ENCODE results near the gene PCDHGB3. TPM values are rescaled to one million over a fixed set of nuclear protein-coding genes. Genes with fewer than 3 reads are reported as not detected.
"Not testable (repeated sequence)": the region's sequence is repeated elsewhere in the genome, so short reads cannot be mapped to it uniquely, and the experiment has no call there.

PCDHGB3 gene
- polyA plus RNA-seq, 1 of the 3 experiments (the other 2 are of a cell fraction): 0.53 TPM

DNA sequence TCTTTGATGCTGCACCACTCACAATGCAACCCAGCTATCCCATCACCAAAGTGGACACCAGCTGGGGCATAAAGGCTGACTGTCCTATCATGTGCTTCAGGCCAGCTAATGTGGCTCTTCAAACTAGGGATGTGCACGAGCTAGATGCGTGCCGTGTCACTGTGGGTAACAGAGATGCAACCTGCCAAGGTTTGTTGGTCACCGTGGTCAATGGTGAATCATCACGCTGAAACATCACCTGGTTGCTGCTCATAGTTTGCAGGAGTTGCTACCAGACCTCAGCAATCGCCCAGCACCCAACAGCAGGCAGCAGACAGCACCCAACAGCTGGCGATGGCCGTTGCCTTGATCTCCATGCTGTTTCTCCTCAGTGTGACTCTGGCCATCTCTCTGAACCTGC lies 41.8 kb upstream of the PCDHGB3 start (continued):
- TF ChIP-seq NRF1 (IDR thresholded peaks at IDR 0.05; ENCODE audit: low read depth, low read length) (no peak), GATA2 (CRISPR knock-in tag; IDR thresholded peaks at IDR 0.05) (no peak), NFIC (IDR thresholded peaks at IDR 0.05; ENCODE audit: borderline replicate concordance) (no peak), SIN3A (IDR thresholded peaks at IDR 0.05; ENCODE audit: borderline replicate concordance, low read depth, low read length) (no peak)
- TF ChIP-seq, protein P1, sequence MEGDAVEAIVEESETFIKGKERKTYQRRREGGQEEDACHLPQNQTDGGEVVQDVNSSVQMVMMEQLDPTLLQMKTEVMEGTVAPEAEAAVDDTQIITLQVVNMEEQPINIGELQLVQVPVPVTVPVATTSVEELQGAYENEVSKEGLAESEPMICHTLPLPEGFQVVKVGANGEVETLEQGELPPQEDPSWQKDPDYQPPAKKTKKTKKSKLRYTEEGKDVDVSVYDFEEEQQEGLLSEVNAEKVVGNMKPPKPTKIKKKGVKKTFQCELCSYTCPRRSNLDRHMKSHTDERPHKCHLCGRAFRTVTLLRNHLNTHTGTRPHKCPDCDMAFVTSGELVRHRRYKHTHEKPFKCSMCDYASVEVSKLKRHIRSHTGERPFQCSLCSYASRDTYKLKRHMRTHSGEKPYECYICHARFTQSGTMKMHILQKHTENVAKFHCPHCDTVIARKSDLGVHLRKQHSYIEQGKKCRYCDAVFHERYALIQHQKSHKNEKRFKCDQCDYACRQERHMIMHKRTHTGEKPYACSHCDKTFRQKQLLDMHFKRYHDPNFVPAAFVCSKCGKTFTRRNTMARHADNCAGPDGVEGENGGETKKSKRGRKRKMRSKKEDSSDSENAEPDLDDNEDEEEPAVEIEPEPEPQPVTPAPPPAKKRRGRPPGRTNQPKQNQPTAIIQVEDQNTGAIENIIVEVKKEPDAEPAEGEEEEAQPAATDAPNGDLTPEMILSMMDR (IDR thresholded peaks at IDR 0.05): no peak

DNA sequence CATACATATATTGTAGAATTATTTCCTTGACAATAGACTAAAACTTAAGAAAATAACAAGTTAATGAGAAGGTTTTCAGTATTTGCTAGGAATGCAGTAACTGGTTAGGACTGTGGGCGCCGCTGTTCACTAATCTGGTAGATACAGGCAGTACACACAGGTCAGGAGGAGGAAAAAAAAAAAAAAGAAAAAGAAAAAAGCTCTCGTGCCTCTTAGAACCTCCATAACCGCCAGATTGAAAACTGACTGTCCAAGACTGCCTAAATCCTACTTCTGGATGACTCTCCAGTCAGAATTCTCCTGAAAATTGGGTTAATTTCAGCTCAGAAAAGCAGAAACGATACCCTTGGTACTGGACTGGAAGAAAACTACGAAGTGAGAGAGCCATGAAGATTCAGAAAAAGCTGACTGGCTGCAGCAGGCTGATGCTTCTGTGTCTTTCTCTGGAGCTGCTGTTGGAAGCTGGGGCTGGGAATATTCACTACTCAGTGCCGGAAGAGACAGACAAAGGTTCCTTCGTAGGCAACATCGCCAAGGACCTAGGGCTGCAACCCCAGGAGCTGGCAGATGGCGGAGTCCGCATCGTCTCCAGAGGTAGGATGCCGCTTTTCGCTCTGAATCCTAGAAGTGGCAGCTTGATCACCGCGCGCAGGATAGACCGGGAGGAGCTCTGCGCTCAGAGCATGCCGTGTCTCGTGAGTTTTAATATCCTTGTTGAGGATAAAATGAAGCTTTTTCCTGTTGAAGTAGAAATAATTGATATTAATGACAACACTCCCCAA lies 39.6 kb upstream of the PCDHGB3 start, which contains the start of gene PCDHGA1:
Gene PCDHGA1, plus strand, starts transcription at position 216 of the 782 bp plus-strand sequence.
- peak; percentile 35 for DNase-seq
- TF ChIP-seq, protein P2, sequence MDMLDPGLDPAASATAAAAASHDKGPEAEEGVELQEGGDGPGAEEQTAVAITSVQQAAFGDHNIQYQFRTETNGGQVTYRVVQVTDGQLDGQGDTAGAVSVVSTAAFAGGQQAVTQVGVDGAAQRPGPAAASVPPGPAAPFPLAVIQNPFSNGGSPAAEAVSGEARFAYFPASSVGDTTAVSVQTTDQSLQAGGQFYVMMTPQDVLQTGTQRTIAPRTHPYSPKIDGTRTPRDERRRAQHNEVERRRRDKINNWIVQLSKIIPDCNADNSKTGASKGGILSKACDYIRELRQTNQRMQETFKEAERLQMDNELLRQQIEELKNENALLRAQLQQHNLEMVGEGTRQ (IDR thresholded peaks at IDR 0.05; ENCODE audit: borderline replicate concordance, low read depth, low read length): no peak
- TF ChIP-seq RAD21 (IDR thresholded peaks at IDR 0.05; ENCODE audit: low read length) (peak; percentile 39; the same call in 1 of the 2 replicates), FOXM1 (IDR thresholded peaks at IDR 0.05; ENCODE audit: low read depth) (no peak), NRF1 (IDR thresholded peaks at IDR 0.05; ENCODE audit: low read depth, low read length) (no peak), RCOR1 (IDR thresholded peaks at IDR 0.05; ENCODE audit: low read length) (no peak), TCF12 (IDR thresholded peaks at IDR 0.05) (no peak), YY1 (IDR thresholded peaks at IDR 0.05; ENCODE audit: low read depth) (no peak)
- TF ChIP-seq, protein P1 (IDR thresholded peaks at IDR 0.05): peak; percentile 49
- ChIA-PET POLR2A (no interaction called here), CTCF (interaction anchor here (1.0 to 4.0 kb wide), 9 partner anchors 8 to 234 kb away, joined by 3 to 24 read pairs (median 6); partner anchors contain the start of genes PCDHB14, PCDHGA2, PCDHGA3 and TAF7)
- no peaks in the 10 kb centered on the region for H3K79me2 ChIP-seq (ENCODE audit: insufficient read depth)
- H3K27ac ChIP-seq (ENCODE audit: low read depth in 2 of 2, low read length in 1 of 2): no peak within 1 kb of the TSS
- 0 out of 2 replicates have a peak within 1 kb of the TSS, but pooled peaks have one; percentile 42 for H3K4me2 ChIP-seq
- no peak within 1 kb of the TSS for H2AFZ ChIP-seq (ENCODE audit: low read depth)
- no peaks in the 10 kb centered on the region for H4K20me1 ChIP-seq (ENCODE audit: insufficient read depth)
- WGBS (ENCODE audit: low lambda C conversion rate): 44% methylated on average over 21 of the region's 21 CpGs
- H3K27me3 ChIP-seq (ENCODE audit: insufficient read depth): no peaks in the 10 kb centered on the region
- no peaks in the 10 kb centered on the region for H3K9me2 ChIP-seq
- no peaks in the 10 kb centered on the region for H3F3A ChIP-seq (replicated peaks; ENCODE audit: insufficient read depth)
- H3K9me3 ChIP-seq: peaks cover 8% of the 10 kb centered on the region
- no peak within 1 kb of the TSS for H3K9ac ChIP-seq
- peaks cover 0 to 3% of the 10 kb centered on the region in 2 experiments for H3K36me3 ChIP-seq (replicated peaks in 1 of 2; ENCODE audit: control insufficient read depth in 1 of 2, insufficient read depth in 2 of 2, low read length in 1 of 2)
- peak within 1 kb of the TSS in 1 of 2 experiments; percentile 14; a peak in 2 of 4 replicates for H3K4me3 ChIP-seq (ENCODE audit: low read depth in 2 of 2, low read length in 1 of 2)
- no peaks in the 10 kb centered on the region; a peak in 1 of 4 replicates for H3K4me1 ChIP-seq (ENCODE audit: control insufficient read depth in 1 of 2, insufficient read depth in 2 of 2, low read depth in 1 of 2, low read length in 1 of 2)

DNA sequence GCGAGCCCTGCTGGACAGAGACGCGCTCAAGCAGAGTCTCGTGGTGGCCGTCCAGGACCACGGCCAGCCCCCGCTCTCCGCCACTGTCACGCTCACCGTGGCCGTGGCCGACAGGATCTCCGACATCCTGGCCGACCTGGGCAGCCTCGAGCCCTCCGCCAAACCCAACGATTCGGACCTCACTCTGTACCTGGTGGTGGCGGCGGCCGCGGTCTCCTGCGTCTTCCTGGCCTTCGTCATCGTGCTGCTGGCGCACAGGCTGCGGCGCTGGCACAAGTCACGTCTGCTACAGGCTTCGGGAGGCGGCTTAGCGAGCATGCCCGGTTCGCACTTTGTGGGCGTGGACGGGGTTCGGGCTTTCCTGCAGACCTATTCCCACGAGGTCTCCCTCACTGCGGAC lies 37.5 kb upstream of the PCDHGB3 start:
- POLR2A ChIA-PET; H3K27me3 ChIP-seq (ENCODE audit: insufficient read depth); H2AFZ ChIP-seq (ENCODE audit: low read depth); H3F3A ChIP-seq (replicated peaks; ENCODE audit: insufficient read depth); DNase-seq; H3K4me3 ChIP-seq (ENCODE audit: low read depth in 2 of 2, low read length in 1 of 2); H4K20me1 ChIP-seq (ENCODE audit: insufficient read depth); H3K27ac ChIP-seq (ENCODE audit: low read depth in 2 of 2, low read length in 1 of 2); H3K9ac ChIP-seq; CTCF ChIA-PET; H3K36me3 ChIP-seq (replicated peaks in 1 of 2; ENCODE audit: control insufficient read depth in 1 of 2, insufficient read depth in 2 of 2, low read length in 1 of 2); H3K4me2 ChIP-seq; H3K4me1 ChIP-seq (ENCODE audit: control insufficient read depth in 1 of 2, insufficient read depth in 2 of 2, low read depth in 1 of 2, low read length in 1 of 2); H3K79me2 ChIP-seq (ENCODE audit: insufficient read depth); H3K9me2 ChIP-seq: not testable (repeated sequence)
- H3K9me3 ChIP-seq: peaks cover 14% of the 10 kb centered on the region
- WGBS (ENCODE audit: low lambda C conversion rate): 88% methylated on average over 25 of the region's 39 CpGs

Data from SK-N-SH (cell line).